MCF 10A (cell line): Measurements from ENCODE around the gene ANKRD18B. TPM values are rescaled to one million over a fixed set of nuclear protein-coding genes. Genes with fewer than 3 reads are reported as not detected.
"Not testable (repeated sequence)": the region's sequence is repeated elsewhere in the genome, so short reads cannot be mapped to it uniquely, and the experiment has no call there.

ENCODE experiments used
- BruUV-seq: library from RNA; stranded (reverse); fragments of 400-500 nt; replicated peaks from 2 replicates; lab custom pipeline; 2021; lab: Mats Ljungman, UMichigan
- CTCF ChIA-PET: fragments of 300-600 bp; sonication (Branson Sonifier 250); formaldehyde crosslinking; extraction: SDS; loops from one replicate; lab custom pipeline; 2021; ENCODE audit warnings: antibody characterized with exemption, inconsistent platforms; lab: Yijun Ruan, JAX
- POLR2A ChIA-PET: fragments of 300-600, 350-650 bp; sonication (Branson Sonifier 250); formaldehyde crosslinking; extraction: SDS; loops from one replicate; lab custom pipeline; 2020; ENCODE audit warnings: antibody characterized with exemption, inconsistent platforms; lab: Yijun Ruan, JAX
- DNase-seq: peaks from one replicate; pipeline ENCODE4 v3.0.0-alpha.2; 2018; ENCODE audit not compliant: unreplicated experiment
- H3K27ac Mint-ChIP-seq: one replicate; pipeline ENCODE4 v1.8.0; 2022; ENCODE audit warnings: mild to moderate bottlenecking, low read depth, mixed read lengths; ENCODE audit not compliant: unreplicated experiment
- H3K27me3 Mint-ChIP-seq: one replicate; pipeline ENCODE4 v1.8.0; 2022; ENCODE audit warnings: mixed read lengths; ENCODE audit not compliant: insufficient read depth, unreplicated experiment
- H3K36me3 Mint-ChIP-seq: one replicate; pipeline ENCODE4 v1.8.0; 2022; ENCODE audit warnings: mild to moderate bottlenecking, moderate library complexity, mixed read lengths; ENCODE audit not compliant: insufficient read depth, unreplicated experiment
- H3K4me1 Mint-ChIP-seq: one replicate; pipeline ENCODE4 v1.8.0; 2022; ENCODE audit warnings: mixed read lengths; ENCODE audit not compliant: insufficient read depth, unreplicated experiment
- H3K4me3 Mint-ChIP-seq: one replicate; pipeline ENCODE4 v1.8.0; 2022; ENCODE audit warnings: mild to moderate bottlenecking, moderate library complexity, mixed read lengths; ENCODE audit not compliant: unreplicated experiment
- H3K9me3 Mint-ChIP-seq: one replicate; pipeline ENCODE4 v1.8.0; 2022; ENCODE audit warnings: mixed read lengths; ENCODE audit not compliant: unreplicated experiment
- CTCF ChIP-seq: fragments of 200-600 bp; IDR thresholded peaks from one replicate; pipeline ENCODE4 v1.8.0; 2022; ENCODE audit warnings: antibody characterized with exemption, mild to moderate bottlenecking; ENCODE audit not compliant: unreplicated experiment
- intact Hi-C: fragments of 100-400 bp; cut with micrococcal nuclease; formaldehyde crosslinking; loops from 2 replicates; pipeline ENCODE4 v1.14.1; 2022
- total RNA-seq: library from RNA; stranded (reverse); gene quantifications from 2 replicates; pipeline ENCODE4 v1.2.3, GENCODE V29; 2022

The ANKRD18B gene
- total RNA-seq, 1 experiment from 2014 or later: 13.0 TPM

- Mint-ChIP-seq H3K9me3 (no peaks in the 10 kb centered on the region), H3K4me1 (no peaks in the 10 kb centered on the region)
Measured at GRCh38 chr9:33480106-33480505, 43.9 kb upstream of the ANKRD18B start.

GRCh38 chr9:33480976-33481375 is 43.1 kb upstream of the ANKRD18B start:
- Mint-ChIP-seq H3K27ac (no peak overlapping the region), H3K4me1 (no peaks in the 10 kb centered on the region), H3K4me3 (no peak overlapping the region), H3K36me3 (peaks cover 8% of the 10 kb centered on the region), H3K27me3 (no peaks in the 10 kb centered on the region), H3K9me3 (no peaks in the 10 kb centered on the region)
- BruUV-seq: no TSS peak
- intact Hi-C loops: no loop called here
- CTCF ChIA-PET: interaction anchor here (0.7 to 2.3 kb wide), 5 partner anchors 14 to 241 kb away, joined by 3 to 8 read pairs (median 3); no protein-coding TSS in a partner anchor
- POLR2A ChIA-PET: no interaction called here
- no peak for DNase-seq
- TF ChIP-seq CTCF: no peak

More at GRCh38 chr9:33480106-33480505, 43.9 kb upstream of the ANKRD18B start:
- no peak overlapping the region for H3K4me3 Mint-ChIP-seq
- H3K27ac Mint-ChIP-seq: no peak overlapping the region
- H3K36me3 Mint-ChIP-seq: peaks cover 8% of the 10 kb centered on the region
- TF ChIP-seq CTCF: no peak
- no TSS peak for BruUV-seq
- no peaks in the 10 kb centered on the region for H3K27me3 Mint-ChIP-seq
- ChIA-PET CTCF (interaction anchor here (0.8 to 2.3 kb wide), 3 partner anchors 13 to 242 kb away, joined by 3 to 8 read pairs (median 4); no protein-coding TSS in a partner anchor), POLR2A (no interaction called here)
- intact Hi-C loops: no loop called here
- no peak for DNase-seq

GRCh38 chr9:33485312-33485711 is 38.7 kb upstream of the ANKRD18B start:
- H3K27ac Mint-ChIP-seq, H3K27me3 Mint-ChIP-seq, H3K4me1 Mint-ChIP-seq, H3K9me3 Mint-ChIP-seq, DNase-seq, H3K36me3 Mint-ChIP-seq, H3K4me3 Mint-ChIP-seq, BruUV-seq, intact Hi-C loops: not testable (repeated sequence)
- CTCF ChIA-PET: interaction anchor here (0.6 kb wide), 2 partner anchors 12 to 32 kb away, joined by 3 read pairs; no protein-coding TSS in a partner anchor
- POLR2A ChIA-PET: interaction anchor here (2.2 kb wide), 1 partner anchor 11 kb away, joined by 6 read pairs; the partner anchor contains the start of gene NOL6

GRCh38 chr9:33489066-33489465 is 35.0 kb upstream of the ANKRD18B start:
- no peaks in the 10 kb centered on the region for H3K27me3 Mint-ChIP-seq
- CTCF ChIA-PET: interaction anchor here (0.7 kb wide), 1 partner anchor 95 kb away, joined by 3 read pairs; no protein-coding TSS in a partner anchor
- peaks cover 6% of the 10 kb centered on the region for H3K36me3 Mint-ChIP-seq
- H3K4me3 Mint-ChIP-seq: no peak overlapping the region
- TF ChIP-seq CTCF: no peak
- intact Hi-C loops: no loop called here
- POLR2A ChIA-PET: interaction anchor here (1.1 to 1.2 kb wide), 2 partner anchors 14 to 15 kb away, joined by 4 read pairs; partner anchors contain the start of gene NOL6
- H3K27ac Mint-ChIP-seq: no peak overlapping the region
- no TSS peak for BruUV-seq
- H3K9me3 Mint-ChIP-seq: no peaks in the 10 kb centered on the region
- H3K4me1 Mint-ChIP-seq: no peaks in the 10 kb centered on the region
- DNase-seq: no peak

GRCh38 chr9:33493819-33494218 is 30.2 kb upstream of the ANKRD18B start:
- H3K36me3 Mint-ChIP-seq, intact Hi-C loops, H3K4me1 Mint-ChIP-seq, H3K27me3 Mint-ChIP-seq, BruUV-seq, H3K27ac Mint-ChIP-seq, DNase-seq, H3K4me3 Mint-ChIP-seq, H3K9me3 Mint-ChIP-seq: not testable (repeated sequence)
- CTCF ChIA-PET: interaction anchor here (0.6 kb wide), 1 partner anchor 46 kb away, joined by 3 read pairs; no protein-coding TSS in a partner anchor
- POLR2A ChIA-PET: interaction anchor here (3.7 kb wide), 1 partner anchor 20 kb away, joined by 13 read pairs; the partner anchor contains the start of gene NOL6
